ENCODE data around the gene TOR1A.

The TOR1A gene

GRCh38 chr9:129851821-129852220, 27.9 kb upstream of the TOR1A start:
- DNase-seq: no peak

- no peak for DNase-seq
Observed at GRCh38 chr9:129850821-129851550, 27.1 kb upstream of the TOR1A start.

GRCh38 chr9:129849901-129850300, 26.0 kb upstream of the TOR1A start:
- no peak for DNase-seq

GRCh38 chr9:129848712-129849441, 24.9 kb upstream of the TOR1A start:
- no peak for DNase-seq

GRCh38 chr9:129845373-129845772, 21.4 kb upstream of the TOR1A start:
- no peak for DNase-seq

- no peak for DNase-seq
Observed at GRCh38 chr9:129841071-129841470, 17.1 kb upstream of the TOR1A start.

- DNase-seq: no peak
Observed at GRCh38 chr9:129840034-129840433, 16.1 kb upstream of the TOR1A start.

GRCh38 chr9:129839324-129840023, 15.5 kb upstream of the TOR1A start:
- DNase-seq: no peak

GRCh38 chr9:129838707-129839259, 14.8 kb upstream of the TOR1A start:
- no peak for DNase-seq

- no peak for DNase-seq
Observed at GRCh38 chr9:129836311-129837007, 12.5 kb upstream of the TOR1A start.

- DNase-seq: no peak
Observed at GRCh38 chr9:129835860-129836223, 11.9 kb upstream of the TOR1A start.

GRCh38 chr9:129835128-129835859, 11.4 kb upstream of the TOR1A start, which contains the start of the genes C9orf78 and USP20:
Gene C9orf78 (minus strand): TSS chr9:129835275. CDS start chr9:129835221, 54 bp downstream.
Gene USP20 (plus strand): TSS chr9:129835458. CDS start chr9:129852556, 17,098 bp downstream.
- DNase-seq: peak; percentile 80

- no peak for DNase-seq
Observed at GRCh38 chr9:129834489-129835127, 10.7 kb upstream of the TOR1A start.

GRCh38 chr9:129832982-129833381, 9.0 kb upstream of the TOR1A start:
- DNase-seq: no peak

GRCh38 chr9:129828969-129829368, 5.0 kb upstream of the TOR1A start:
- DNase-seq: no peak

- no peak for DNase-seq
Observed at GRCh38 chr9:129828051-129828450, 4.1 kb upstream of the TOR1A start.

GRCh38 chr9:129826759-129827158, 2.8 kb upstream of the TOR1A start:
- DNase-seq: no peak

GRCh38 chr9:129826344-129826743, 2.4 kb upstream of the TOR1A start:
- no peak for DNase-seq

- no peak for DNase-seq
Observed at GRCh38 chr9:129823542-129823934, 398 bp downstream of the TOR1A start.

GRCh38 chr9:129822898-129823541, 916 bp downstream of the TOR1A start:
- DNase-seq: no peak
